CMK (cell line): ENCODE results near the gene SOCS4.

Experiments used
- DNase-seq: peaks from one replicate; pipeline ENCODE4 v3.0.0-alpha.2; 2010; ENCODE audit warnings: low read depth

SOCS4 gene

GRCh38 chr14:55088356-55088755 lies 61.3 kb downstream of the SOCS4 start:
- no peak for DNase-seq

GRCh38 chr14:55092341-55092740 lies 65.3 kb downstream of the SOCS4 start:
- DNase-seq: no peak

- no peak for DNase-seq
These were observed 67.5 kb downstream of the SOCS4 start for GRCh38 chr14:55094292-55095157.

GRCh38 chr14:55097881-55098560 lies 71.0 kb downstream of the SOCS4 start:
- DNase-seq: no peak

GRCh38 chr14:55098561-55098898 lies 71.5 kb downstream of the SOCS4 start:
- no peak for DNase-seq
